Measurements from ENCODE around the gene CBX5. TPM values are rescaled to one million over a fixed set of nuclear protein-coding genes. Genes with fewer than 3 reads are reported as not detected.
A peak's percentile ranks its signal among the peaks of the same experiment; 100 is the strongest.
"Not testable (repeated sequence)": the region's sequence is repeated elsewhere in the genome, so short reads cannot be mapped to it uniquely, and the experiment has no call there.

Gene CBX5
- total RNA-seq, 1 experiment from 2014 or later, result 158 TPM

GRCh38 chr12:54284070-54284780 is 4.3 kb upstream of the CBX5 start:
- Histone ChIP-seq H3K36me3 (peaks cover 67% of the 10 kb centered on the region), H3K4me3 (peak overlapping the region; percentile 82)
- H3K9me3 ChIP-seq (replicated peaks); DNase-seq; H3K27me3 ChIP-seq; H3K27ac ChIP-seq; H3K4me1 ChIP-seq: not testable (repeated sequence)

GRCh38 chr12:54282949-54283593 is 3.1 kb upstream of the CBX5 start:
- Histone ChIP-seq H3K9me3 (replicated peaks) (no peaks in the 10 kb centered on the region), H3K27ac (no peak overlapping the region), H3K4me1 (no peaks in the 10 kb centered on the region; the same call in 1 of the 2 replicates), H3K36me3 (peaks cover 77% of the 10 kb centered on the region), H3K27me3 (peaks cover 4% of the 10 kb centered on the region; the same call in 1 of the 2 replicates), H3K4me3 (peak overlapping the region; percentile 82)
- no peak for DNase-seq

GRCh38 chr12:54281694-54282093 is 1.8 kb upstream of the CBX5 start:
- H3K4me3 ChIP-seq, result peak overlapping the region; percentile 82
- peak overlapping the region; percentile 98 for H3K27ac ChIP-seq
- H3K36me3 ChIP-seq, result peaks cover 69% of the 10 kb centered on the region
- H3K9me3 ChIP-seq (replicated peaks); DNase-seq; H3K27me3 ChIP-seq; H3K4me1 ChIP-seq: not testable (repeated sequence)

- Histone ChIP-seq H3K36me3 (peaks cover 69% of the 10 kb centered on the region), H3K4me3 (peak overlapping the region; percentile 82), H3K27ac (peak overlapping the region; percentile 98)
- H3K4me1 ChIP-seq; H3K27me3 ChIP-seq; DNase-seq; H3K9me3 ChIP-seq (replicated peaks): not testable (repeated sequence)
These were observed 1.3 kb upstream of the CBX5 start for GRCh38 chr12:54281261-54281638.

- no peaks in the 10 kb centered on the region for H3K9me3 ChIP-seq (replicated peaks)
These were observed 742 bp upstream of the CBX5 start, which contains the start of gene HNRNPA1 for GRCh38 chr12:54280468-54281260. Gene HNRNPA1, plus strand, starts transcription at chr12:54280726. Its CDS starts 82 bp downstream, at chr12:54280808.

GRCh38 chr12:54279227-54279631 is 693 bp downstream of the CBX5 start:
- Histone ChIP-seq H3K27me3 (no peaks in the 10 kb centered on the region), H3K4me3 (peak overlapping the region; percentile 82), H3K4me1 (no peaks in the 10 kb centered on the region; the same call in 1 of the 2 replicates), H3K36me3 (peaks cover 60% of the 10 kb centered on the region), H3K9me3 (replicated peaks) (no peaks in the 10 kb centered on the region), H3K27ac (peak overlapping the region; percentile 98)
- no peak for DNase-seq

More at GRCh38 chr12:54280468-54281260, 742 bp upstream of the CBX5 start, which contains the start of gene HNRNPA1:
- H3K27ac ChIP-seq, result peak within 1 kb of the TSS; percentile 98
- no peaks in the 10 kb centered on the region for H3K27me3 ChIP-seq
- H3K4me1 ChIP-seq, result no peaks in the 10 kb centered on the region; the same call in 1 of the 2 replicates
- DNase-seq, result peak; percentile 98 to 99
- peak within 1 kb of the TSS; percentile 82 for H3K4me3 ChIP-seq
- peaks cover 67% of the 10 kb centered on the region for H3K36me3 ChIP-seq

GRCh38 chr12:54277823-54278276 is 2.1 kb downstream of the CBX5 start:
- no peaks in the 10 kb centered on the region for H3K9me3 ChIP-seq (replicated peaks)
- H3K27ac ChIP-seq, result peak overlapping the region; percentile 98
- H3K27me3 ChIP-seq, result no peaks in the 10 kb centered on the region
- no peak for DNase-seq
- peaks cover 59% of the 10 kb centered on the region for H3K36me3 ChIP-seq
- H3K4me3 ChIP-seq, result peak overlapping the region; percentile 82
- H3K4me1 ChIP-seq, result no peaks in the 10 kb centered on the region; the same call in 1 of the 2 replicates

GRCh38 chr12:54276368-54276767 is 3.6 kb downstream of the CBX5 start:
- Histone ChIP-seq H3K9me3 (replicated peaks) (no peaks in the 10 kb centered on the region), H3K27ac (no peak overlapping the region), H3K27me3 (no peaks in the 10 kb centered on the region), H3K4me3 (no peak overlapping the region), H3K36me3 (peaks cover 58% of the 10 kb centered on the region), H3K4me1 (no peaks in the 10 kb centered on the region)
- no peak for DNase-seq

GRCh38 chr12:54273981-54274380 is 5.9 kb downstream of the CBX5 start:
- Histone ChIP-seq H3K9me3 (replicated peaks) (no peaks in the 10 kb centered on the region), H3K4me3 (no peak overlapping the region), H3K27me3 (no peaks in the 10 kb centered on the region), H3K27ac (no peak overlapping the region), H3K4me1 (no peaks in the 10 kb centered on the region), H3K36me3 (peaks cover 59% of the 10 kb centered on the region)
- DNase-seq, result no peak

- DNase-seq, result no peak
- Histone ChIP-seq H3K27me3 (no peaks in the 10 kb centered on the region), H3K4me1 (no peaks in the 10 kb centered on the region), H3K27ac (no peak overlapping the region), H3K9me3 (replicated peaks) (no peaks in the 10 kb centered on the region), H3K4me3 (no peak overlapping the region), H3K36me3 (peaks cover 47% of the 10 kb centered on the region)
These were observed 7.7 kb downstream of the CBX5 start for GRCh38 chr12:54272214-54272613.

GRCh38 chr12:54270345-54270744 is 9.6 kb downstream of the CBX5 start:
- peaks cover 38% of the 10 kb centered on the region for H3K36me3 ChIP-seq
- DNase-seq, result no peak
- no peaks in the 10 kb centered on the region for H3K27me3 ChIP-seq
- no peak overlapping the region for H3K27ac ChIP-seq
- no peaks in the 10 kb centered on the region for H3K9me3 ChIP-seq (replicated peaks)
- peaks cover under 1% of the 10 kb centered on the region; the same call in 1 of the 2 replicates for H3K4me1 ChIP-seq
- no peak overlapping the region for H3K4me3 ChIP-seq

- H3K36me3 ChIP-seq, result peaks cover 13% of the 10 kb centered on the region
- H3K9me3 ChIP-seq (replicated peaks), result no peaks in the 10 kb centered on the region
- H3K4me3 ChIP-seq, result no peak overlapping the region
- H3K4me1 ChIP-seq, result peaks cover 19% of the 10 kb centered on the region
- no peaks in the 10 kb centered on the region for H3K27me3 ChIP-seq
- no peak overlapping the region for H3K27ac ChIP-seq
- DNase-seq, result no peak
These were observed 13.1 kb downstream of the CBX5 start for GRCh38 chr12:54266852-54267251.

- Histone ChIP-seq H3K4me1 (peaks cover 24% of the 10 kb centered on the region), H3K36me3 (peaks cover 2% of the 10 kb centered on the region; the same call in 1 of the 2 replicates), H3K4me3 (no peak overlapping the region), H3K9me3 (replicated peaks) (no peaks in the 10 kb centered on the region), H3K27me3 (no peaks in the 10 kb centered on the region), H3K27ac (no peak overlapping the region)
- DNase-seq, result no peak
These were observed 14.5 kb downstream of the CBX5 start for GRCh38 chr12:54265364-54265812.

GRCh38 chr12:54262403-54262925 is 17.5 kb downstream of the CBX5 start:
- Histone ChIP-seq H3K9me3 (replicated peaks) (no peaks in the 10 kb centered on the region), H3K4me3 (no peak overlapping the region), H3K27ac (no peak overlapping the region), H3K4me1 (peaks cover 38% of the 10 kb centered on the region), H3K36me3 (peaks cover 4% of the 10 kb centered on the region; the same call in 1 of the 2 replicates), H3K27me3 (no peaks in the 10 kb centered on the region)
- DNase-seq, result no peak

Measured in SJCRH30 (cell line).